NCI-H1436 treated with DMSO at 0.1 percent for 48 hours (cell line): ENCODE data around the gene SMAD6.

Experiments used
- DNase-seq: peaks from one replicate; lab custom pipeline; 2025; lab: John Stamatoyannopoulos, UW

Gene SMAD6

GRCh38 chr15:66798426-66799061, 96.5 kb downstream of the SMAD6 start:
- DNase-seq = no peak

GRCh38 chr15:66799242-66799641, 97.2 kb downstream of the SMAD6 start:
- no peak for DNase-seq

GRCh38 chr15:66800584-66801235, 98.7 kb downstream of the SMAD6 start:
- no peak for DNase-seq

GRCh38 chr15:66801266-66801665, 99.2 kb downstream of the SMAD6 start:
- no peak for DNase-seq

- no peak for DNase-seq
These were observed 100.3 kb downstream of the SMAD6 start for GRCh38 chr15:66802025-66803001.

GRCh38 chr15:66803182-66803729, 101.2 kb downstream of the SMAD6 start:
- no peak for DNase-seq

- DNase-seq = no peak
These were observed 101.7 kb downstream of the SMAD6 start for GRCh38 chr15:66803749-66804148.

GRCh38 chr15:66805202-66805885, 103.3 kb downstream of the SMAD6 start:
- no peak for DNase-seq

- no peak for DNase-seq
These were observed 106.3 kb downstream of the SMAD6 start for GRCh38 chr15:66808181-66808824.

- no peak for DNase-seq
These were observed 107.6 kb downstream of the SMAD6 start for GRCh38 chr15:66809664-66810063.

GRCh38 chr15:66815318-66815717, 113.3 kb downstream of the SMAD6 start:
- no peak for DNase-seq

- no peak for DNase-seq
These were observed 114.2 kb downstream of the SMAD6 start for GRCh38 chr15:66816201-66816600.

GRCh38 chr15:66819084-66819483, 117.0 kb downstream of the SMAD6 start:
- no peak for DNase-seq

- no peak for DNase-seq
These were observed 118.6 kb downstream of the SMAD6 start for GRCh38 chr15:66820481-66821176.

- DNase-seq = no peak
These were observed 119.3 kb downstream of the SMAD6 start for GRCh38 chr15:66821307-66821706.

GRCh38 chr15:66822114-66822513, 120.1 kb downstream of the SMAD6 start:
- DNase-seq = no peak

- DNase-seq = no peak
These were observed 120.5 kb downstream of the SMAD6 start for GRCh38 chr15:66822576-66822975.

GRCh38 chr15:66823601-66824000, 121.6 kb downstream of the SMAD6 start:
- no peak for DNase-seq

GRCh38 chr15:66824424-66824823, 122.4 kb downstream of the SMAD6 start:
- no peak for DNase-seq

GRCh38 chr15:66825139-66825538, 123.1 kb downstream of the SMAD6 start:
- DNase-seq = no peak

- no peak for DNase-seq
These were observed 123.7 kb downstream of the SMAD6 start for GRCh38 chr15:66825731-66826130.
